HepG2 (cell line): ENCODE measurements around the gene GLRX5. TPM values are rescaled to one million over a fixed set of nuclear protein-coding genes. Genes with fewer than 3 reads are reported as not detected.
A peak's percentile ranks its signal among the peaks of the same experiment; 100 is the strongest.

ENCODE experiments used
- IRX3 ChIP-seq: sonication (generic); formaldehyde crosslinking; IDR thresholded peaks from 2 replicates; pipeline ENCODE4 v1.8.1; 2023; ENCODE audit warnings: mild to moderate bottlenecking, low read depth, missing genetic modification reagents, borderline replicate concordance
- LRRFIP1 ChIP-seq: sonication (generic); formaldehyde crosslinking; conservative IDR thresholded peaks from 2 replicates; pipeline ENCODE4 v1.4.0; 2020; ENCODE audit warnings: missing genetic modification reagents
- MAFF ChIP-seq: IDR thresholded peaks from 2 replicates; pipeline ENCODE4 v1.6.1; 2011; ENCODE audit warnings: low read depth, low read length, improper control_type of control experiment
- NFYC ChIP-seq: IDR thresholded peaks from 2 replicates; pipeline ENCODE4 v1.6.1; 2016; ENCODE audit warnings: missing genetic modification reagents, missing compliant biosample characterization
- PCBP2 ChIP-seq: fragments of 200-400 bp; formaldehyde crosslinking; optimal IDR thresholded peaks from 2 replicates; pipeline ENCODE3; 2018; ENCODE audit warnings: low read length, low read depth; ENCODE audit not compliant: poor library complexity, severe bottlenecking
- SALL1 ChIP-seq: sonication (generic); formaldehyde crosslinking; IDR thresholded peaks from 2 replicates; pipeline ENCODE4 v1.8.0; 2022; ENCODE audit warnings: mild to moderate bottlenecking, missing genetic modification reagents
- SKIL ChIP-seq: sonication (generic); formaldehyde crosslinking; IDR thresholded peaks from 2 replicates; pipeline ENCODE4 v1.8.0; 2022; ENCODE audit warnings: missing genetic modification reagents, mild to moderate bottlenecking, moderate library complexity, borderline replicate concordance
- THAP7 ChIP-seq: sonication (generic); formaldehyde crosslinking; IDR thresholded peaks from 2 replicates; pipeline ENCODE4 v1.8.1; 2023; ENCODE audit warnings: mild to moderate bottlenecking, missing genetic modification reagents
- ZMAT3 ChIP-seq: sonication (generic); formaldehyde crosslinking; conservative IDR thresholded peaks from 2 replicates; pipeline ENCODE4 v1.7.0; 2021; ENCODE audit warnings: missing genetic modification reagents
- ZNF12 ChIP-seq: sonication (generic); formaldehyde crosslinking; IDR thresholded peaks from 2 replicates; pipeline ENCODE4 v1.5.0; 2020; ENCODE audit warnings: missing genetic modification reagents
- ZNF264 ChIP-seq: sonication (generic); formaldehyde crosslinking; IDR thresholded peaks from 2 replicates; pipeline ENCODE4 v1.4.0; 2020; ENCODE audit warnings: missing genetic modification reagents
- ZNF318 ChIP-seq: sonication (generic); formaldehyde crosslinking; IDR thresholded peaks from 2 replicates; pipeline ENCODE4 v1.4.0; 2020; ENCODE audit warnings: mild to moderate bottlenecking, missing genetic modification reagents
- ZNF496 ChIP-seq: sonication (generic); formaldehyde crosslinking; IDR thresholded peaks from 2 replicates; pipeline ENCODE4 v1.8.1; 2023; ENCODE audit warnings: mild to moderate bottlenecking, moderate library complexity, missing genetic modification reagents; ENCODE audit not compliant: insufficient replicate concordance
- polyA plus RNA-seq, 8 experiments: library from polyadenylated mRNA; depleted of rRNA in 3 of 8; stranded (reverse) in 7 of 8; unstranded in 1 of 8; fragments of >200 nt; fragmentation: Illumina TruSeq in 4 of 8; extraction: Trizol in 4 of 8; gene quantifications; 2 replicates each; pipeline versions ENCODE4 v1.2.1 to v1.2.3, GENCODE V29; 2011 to 2016; ENCODE audit warnings: low read depth in 4 of 8, missing spikeins in 1 of 8, mixed read lengths in 1 of 8; ENCODE audit not compliant: insufficient read depth in 1 of 8
- total RNA-seq, 5 experiments: library from RNA; depleted of rRNA; stranded (reverse); fragments of >200 nt; fragmentation: Illumina TruSeq; extraction: Trizol; gene quantifications; 2 replicates each; pipeline ENCODE4 v1.2.3, GENCODE V29; 2016; ENCODE audit warnings: low read depth in 1 of 5
- TF ChIP-seq, protein P1 (sequence below): sonication (generic); formaldehyde crosslinking; IDR thresholded peaks from 2 replicates; pipeline ENCODE4 v1.8.0; 2022; ENCODE audit warnings: missing genetic modification reagents, low read depth, mild to moderate bottlenecking, borderline replicate concordance

Gene GLRX5
- total and polyA plus RNA-seq, 2 of the 13 experiments (the other 11 are each of a cell fraction or from before 2014, with no cell fraction given), result 122 to 146 TPM

DNA sequence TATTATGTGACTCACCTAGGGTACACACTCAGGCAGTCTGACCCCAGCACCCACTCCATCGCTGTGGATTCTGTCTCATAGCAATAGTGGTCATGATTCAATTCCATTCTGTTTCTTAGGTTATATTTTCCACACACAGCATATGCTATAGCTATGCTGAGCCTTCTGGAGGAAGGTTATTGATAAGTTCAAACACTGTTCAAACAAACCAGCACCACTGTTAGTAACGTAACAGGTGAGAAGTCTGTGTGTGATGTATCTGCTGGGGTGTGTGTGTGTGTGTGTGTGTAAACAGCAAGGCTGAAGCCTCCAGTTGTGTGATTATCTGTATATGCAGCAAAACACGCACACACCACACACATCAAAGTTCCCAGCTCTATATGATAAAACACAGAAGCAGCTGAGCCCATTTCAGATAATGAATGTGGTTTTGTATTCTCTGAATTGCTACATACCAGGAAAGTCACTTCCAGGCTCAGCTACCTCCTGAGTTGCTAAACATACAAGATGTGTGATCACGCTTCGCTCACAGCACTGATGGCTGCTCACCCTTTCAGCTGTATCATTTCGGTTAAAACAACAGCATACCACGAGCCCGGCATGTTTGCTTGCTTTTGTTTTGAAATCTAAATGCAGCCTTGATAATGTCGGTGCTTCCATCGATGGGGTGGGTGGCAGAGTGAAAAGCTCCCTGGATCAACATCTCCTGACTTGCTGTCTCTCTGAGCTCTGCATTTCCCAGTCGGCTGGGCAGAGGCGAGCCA, 11.6 kb upstream of the GLRX5 start (continued):
- TF ChIP-seq ZNF264 (CRISPR knock-in tag) (0 out of 2 replicates have a peak, but pooled peaks have one; percentile 44), NFYC (CRISPR knock-in tag) (no peak), PCBP2 (no peak), MAFF (0 out of 2 replicates have a peak, but pooled peaks have one; percentile 4), ZNF496 (no peak), ZNF318 (CRISPR knock-in tag) (no peak), LRRFIP1 (CRISPR knock-in tag) (no peak), SALL1 (CRISPR knock-in tag) (peak; percentile 93), ZMAT3 (CRISPR knock-in tag) (peak; percentile 47; the same call in 1 of the 2 replicates), IRX3 (CRISPR knock-in tag) (no peak), THAP7 (CRISPR knock-in tag) (0 out of 2 replicates have a peak, but pooled peaks have one; percentile 37), SKIL (peak; percentile 64; the same call in 1 of the 2 replicates), ZNF12 (CRISPR knock-in tag) (no peak)
- TF ChIP-seq, protein P1, sequence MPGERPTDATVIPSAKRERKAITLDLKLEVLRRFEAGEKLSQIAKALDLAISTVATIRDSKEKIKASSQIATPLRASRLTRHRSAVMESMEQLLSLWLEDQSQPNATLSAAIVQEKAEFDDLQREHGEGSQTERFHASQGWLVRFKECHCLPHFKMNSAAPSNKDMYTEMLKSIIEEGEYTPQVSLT (CRISPR knock-in tag), result no peak
